GM18498 (cell line): ENCODE results near the gene PHF21B.

Experiments
- ATAC-seq: cut with Tn5 transposase; IDR thresholded peaks from one replicate; pipeline ENCODE4 v1.9.1; 2021; ENCODE audit warnings: mild to moderate bottlenecking, moderate library complexity; ENCODE audit not compliant: unreplicated experiment

Gene PHF21B

GRCh38 chr22:45019861-45020655 lies 10.3 kb upstream of the PHF21B start:
- ATAC-seq, result no peak

- ATAC-seq, result no peak
Measured at GRCh38 chr22:45014654-45015053, 4.8 kb upstream of the PHF21B start.

DNA sequence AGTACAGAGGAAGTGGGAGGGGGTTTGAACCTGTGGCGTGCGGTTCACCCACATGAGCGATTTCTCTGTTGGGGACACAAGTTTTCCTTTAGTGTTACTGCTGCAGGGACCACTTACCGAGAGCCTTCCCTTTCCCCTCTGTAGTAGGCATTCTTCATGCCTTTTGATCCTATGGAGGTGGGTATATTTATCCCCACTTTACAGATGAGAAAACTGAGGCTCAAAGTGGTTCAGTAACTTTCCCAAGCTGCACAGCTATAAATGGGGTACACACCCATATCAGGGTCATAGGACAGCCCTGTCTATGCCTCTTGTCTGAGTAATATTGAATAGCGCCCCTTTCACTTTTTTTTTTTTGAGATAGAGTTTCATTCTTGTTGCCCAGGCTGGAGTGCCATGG lies 3.3 kb upstream of the PHF21B start:
- ATAC-seq, result no peak

GRCh38 chr22:45010532-45010900 lies 711 bp upstream of the PHF21B start:
- ATAC-seq, result no peak

DNA sequence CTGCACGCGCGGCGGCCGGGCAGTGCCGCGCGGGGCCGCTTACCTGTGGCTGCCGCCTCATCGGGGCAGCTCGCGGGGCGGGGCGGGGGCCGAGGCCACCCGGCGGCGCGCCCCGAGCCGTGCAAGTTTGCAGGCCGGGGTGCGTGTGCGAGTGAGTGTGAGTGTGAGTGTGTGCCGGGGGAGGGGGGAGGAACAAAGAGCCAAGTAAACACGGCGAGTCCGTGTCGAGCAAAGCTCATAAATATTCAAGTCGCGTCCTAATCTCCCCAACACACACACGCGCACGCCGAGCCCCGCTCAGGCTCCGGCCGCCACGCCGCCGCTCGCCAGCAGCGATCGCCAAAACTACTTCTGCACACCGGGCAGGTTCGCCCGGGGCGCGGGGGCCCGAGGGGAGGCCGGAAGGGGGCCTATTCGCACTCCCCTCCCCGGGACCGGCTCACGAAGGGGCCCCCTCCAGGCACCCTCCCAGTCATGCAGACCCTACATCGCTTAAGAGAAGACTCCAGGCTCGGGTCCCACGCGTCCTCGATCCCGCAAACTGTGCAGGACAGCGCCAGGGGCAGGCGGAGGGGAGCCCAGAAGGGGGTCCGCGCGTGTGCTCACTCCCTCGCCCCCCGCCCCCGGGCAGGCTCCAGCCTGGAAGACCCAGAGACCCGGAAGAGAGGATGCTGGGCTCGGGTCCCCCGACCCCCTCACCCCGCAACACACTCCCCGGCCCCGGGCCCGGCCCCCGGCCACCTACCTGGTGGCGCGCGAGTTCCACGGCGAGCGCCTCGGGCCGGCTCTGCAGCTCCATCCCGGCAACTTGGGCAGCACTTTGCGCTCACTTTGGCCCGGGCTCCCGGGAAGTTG lies 827 bp downstream of the PHF21B start:
- ATAC-seq, result no peak

DNA sequence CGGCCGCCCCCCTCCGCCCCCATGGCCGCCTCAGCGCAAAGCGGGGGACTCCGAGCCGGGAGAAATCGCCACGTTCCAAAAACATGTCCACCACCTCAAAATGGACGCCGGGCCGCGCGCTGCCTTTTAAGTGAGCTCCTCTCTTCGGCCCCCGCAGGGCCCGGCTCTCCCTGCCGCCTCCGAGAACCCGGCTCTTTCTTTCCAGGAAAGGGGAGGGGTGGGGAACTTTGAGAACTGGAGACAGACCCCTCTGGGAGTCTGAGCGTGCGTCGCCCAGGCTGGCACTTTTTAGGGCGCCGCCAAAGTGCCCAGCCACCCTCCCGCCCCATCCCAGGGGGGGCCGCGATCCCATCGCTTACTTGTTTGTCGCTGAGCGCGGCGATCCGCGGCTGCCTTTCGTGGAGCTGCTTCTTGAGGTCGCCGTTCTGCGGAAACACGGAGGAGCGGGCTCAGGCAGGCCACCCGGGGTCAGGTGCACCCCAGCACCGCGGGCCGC lies 1.6 kb downstream of the PHF21B start:
- no peak for ATAC-seq

DNA sequence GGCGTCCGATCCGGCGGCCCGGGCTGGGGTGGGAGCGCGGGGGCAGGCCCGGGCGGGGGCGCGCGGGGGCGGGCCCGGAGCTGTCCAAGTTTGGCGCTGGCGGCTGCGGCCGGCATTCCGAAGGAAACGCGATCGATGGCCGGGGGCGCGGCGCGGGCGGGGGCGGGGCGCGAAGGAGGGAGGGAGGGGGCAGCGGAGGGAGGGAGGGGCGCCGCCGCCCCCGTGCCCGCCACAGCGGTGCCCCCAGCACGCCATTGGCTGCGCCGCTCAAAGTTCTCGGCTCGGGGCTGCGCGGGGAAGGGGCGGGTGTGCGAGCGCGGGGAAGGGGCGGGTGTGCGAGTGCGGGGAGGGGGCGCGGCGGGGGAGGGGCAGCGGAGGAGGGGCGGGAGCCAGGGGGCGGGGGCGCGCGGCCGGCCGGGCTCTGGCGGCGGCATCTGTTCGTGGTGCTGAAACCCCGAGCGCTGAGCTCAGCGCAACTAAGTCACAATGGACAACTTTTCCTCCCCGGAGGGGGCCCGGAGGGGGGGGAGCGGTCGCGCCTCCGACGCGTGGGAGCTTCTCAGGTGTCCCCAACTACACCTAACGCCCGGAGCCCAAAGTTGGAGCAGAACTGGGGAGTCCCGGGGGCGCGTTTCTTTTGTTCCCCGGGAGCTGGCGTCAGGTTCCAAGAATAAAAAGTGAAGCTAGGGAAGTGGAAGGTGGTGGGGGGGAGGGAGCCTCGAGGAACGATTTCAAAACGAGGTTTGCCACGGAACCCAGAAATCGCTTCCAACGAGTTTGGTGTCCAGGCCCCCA lies 2.2 kb downstream of the PHF21B start:
- ATAC-seq, result no peak

- no peak for ATAC-seq
Measured at GRCh38 chr22:45006964-45007390, 2.8 kb downstream of the PHF21B start.

DNA sequence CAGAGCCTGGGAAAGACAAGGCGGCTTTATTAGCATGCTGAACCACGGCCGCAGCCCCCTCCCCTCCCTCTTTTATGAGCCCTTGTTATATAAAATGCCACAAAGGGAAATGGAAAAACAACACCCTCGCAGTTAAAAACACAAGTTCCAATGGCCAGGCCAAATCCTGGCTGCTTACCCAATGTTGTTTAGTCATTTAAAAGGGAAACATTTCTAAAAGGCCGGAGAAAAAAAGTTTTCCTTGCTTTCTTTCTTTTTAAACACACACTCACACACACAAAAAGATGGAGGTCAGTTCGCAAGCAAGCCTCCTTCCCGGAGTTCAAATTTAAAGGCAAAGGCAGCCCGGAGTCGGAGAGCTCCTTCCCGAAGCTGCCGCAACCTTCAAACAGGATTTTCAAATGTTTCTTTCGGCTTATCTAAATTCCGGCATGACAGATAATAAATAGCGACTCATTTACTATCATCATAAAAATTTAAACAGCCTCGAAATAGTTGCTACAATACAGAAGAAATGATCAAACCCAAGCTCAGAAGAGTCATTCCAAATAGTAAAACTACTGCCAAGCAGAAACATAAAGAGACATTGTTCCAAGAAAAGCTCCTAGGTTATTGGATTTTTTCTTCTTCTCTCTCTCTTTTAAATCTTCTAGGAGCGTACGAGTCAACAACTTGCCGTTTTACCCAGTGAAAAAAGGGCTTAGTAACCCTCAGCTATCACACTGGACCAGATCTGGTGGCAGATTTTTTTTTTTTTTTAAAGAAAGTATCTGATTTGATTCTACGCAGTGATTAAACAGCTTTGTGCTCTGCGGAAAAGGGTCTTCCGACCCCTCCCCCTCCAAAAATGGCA lies 3.5 kb downstream of the PHF21B start:
- no peak for ATAC-seq

DNA sequence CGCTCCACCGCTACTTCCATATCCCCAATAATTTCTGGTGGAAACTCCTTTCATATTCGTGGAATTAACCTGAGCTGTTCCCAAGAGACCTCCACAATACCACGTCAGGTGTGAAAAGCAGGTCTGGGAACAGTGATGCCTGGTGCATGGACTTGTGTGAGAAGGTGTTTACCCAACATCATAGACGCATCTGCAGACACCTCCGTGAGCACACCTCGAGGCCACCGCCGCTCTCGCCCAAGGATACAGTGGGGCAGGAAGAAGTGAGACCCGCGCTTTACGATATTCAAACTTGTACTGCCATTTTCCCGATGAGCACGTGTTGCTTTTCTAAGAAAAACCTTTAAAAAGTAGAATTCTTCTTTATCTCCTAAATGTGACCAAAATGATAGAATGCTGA lies 8.2 kb downstream of the PHF21B start:
- ATAC-seq, result no peak

- ATAC-seq, result no peak
Measured at GRCh38 chr22:45000330-45000729, 9.5 kb downstream of the PHF21B start.

- no peak for ATAC-seq
Measured at GRCh38 chr22:44999687-45000086, 10.1 kb downstream of the PHF21B start.

- ATAC-seq, result no peak
Measured at GRCh38 chr22:44999231-44999630, 10.6 kb downstream of the PHF21B start.

DNA sequence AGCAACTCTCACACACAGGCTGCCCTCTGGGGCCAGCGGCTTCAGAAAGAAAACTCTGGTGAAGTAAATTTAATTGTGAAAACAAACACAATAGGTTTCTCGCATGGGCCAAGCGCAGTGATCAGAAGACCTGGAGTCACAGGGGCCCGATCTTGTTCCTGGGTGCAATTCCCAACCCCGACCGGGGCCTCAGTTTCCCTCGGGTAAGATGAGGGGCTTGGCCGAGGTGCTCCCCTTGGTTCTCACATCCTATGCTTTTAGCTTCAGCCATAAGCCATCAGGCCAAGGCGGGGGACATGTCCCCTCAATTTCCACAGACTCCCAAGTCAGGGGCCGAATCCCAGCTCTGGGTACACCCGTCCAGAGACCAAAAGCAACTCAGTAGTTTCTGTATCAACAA lies 11.5 kb downstream of the PHF21B start:
- ATAC-seq, result no peak

- no peak for ATAC-seq
Measured at GRCh38 chr22:44997060-44997459, 12.7 kb downstream of the PHF21B start.

DNA sequence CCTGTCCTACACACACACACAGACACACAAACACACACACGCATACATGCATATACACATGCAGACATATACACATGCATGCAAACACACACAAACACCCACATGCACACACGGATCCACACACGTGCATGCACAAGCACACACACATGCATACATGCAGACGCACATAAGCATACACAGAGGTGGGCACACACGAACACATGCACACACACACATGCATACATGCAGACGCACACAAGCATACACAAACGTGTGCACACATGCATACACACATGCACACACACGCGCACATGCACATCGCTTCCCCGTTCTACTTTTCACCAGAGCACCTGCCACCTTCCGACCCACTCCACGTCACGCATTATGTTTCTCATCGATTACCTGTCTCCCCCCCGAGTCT lies 13.2 kb downstream of the PHF21B start:
- no peak for ATAC-seq

DNA sequence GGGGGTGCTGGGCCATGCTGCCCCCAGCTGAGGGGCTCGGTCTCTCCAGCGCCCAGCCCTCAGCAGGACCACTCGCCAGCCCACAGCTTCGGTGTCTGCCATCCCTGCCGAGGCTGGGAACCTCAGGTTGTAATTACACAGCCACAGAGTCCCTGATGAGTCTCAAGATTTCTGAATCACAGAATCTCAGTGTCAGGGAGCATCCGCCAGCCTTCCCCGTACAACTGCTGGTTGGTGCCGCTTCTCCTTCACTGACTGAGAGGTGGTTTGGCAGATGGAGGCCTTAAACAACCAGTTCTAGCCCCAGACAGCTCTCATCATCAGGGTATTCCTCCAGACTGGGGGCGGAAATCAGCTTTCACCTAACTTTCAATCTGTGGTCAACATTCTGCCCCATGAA lies 13.7 kb downstream of the PHF21B start:
- no peak for ATAC-seq

DNA sequence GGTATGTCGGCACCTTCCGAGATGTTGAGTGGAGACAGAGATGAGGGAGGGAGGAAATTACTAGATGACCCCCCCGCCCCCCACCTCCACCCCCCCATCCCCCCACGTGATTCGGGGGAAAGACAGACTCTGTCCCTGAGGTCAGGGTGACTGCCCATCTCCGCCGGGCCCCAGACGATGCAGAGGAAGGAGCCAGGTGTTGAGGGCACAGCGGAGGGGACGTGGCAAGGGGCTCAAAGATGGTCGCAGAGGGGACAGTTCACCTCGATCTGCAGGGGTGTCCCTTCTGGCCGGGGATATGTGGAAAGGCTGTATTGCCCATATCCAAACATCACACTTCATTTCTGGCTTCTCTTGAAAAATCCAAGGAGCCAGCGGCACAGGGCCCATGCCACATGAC lies 14.1 kb downstream of the PHF21B start:
- ATAC-seq, result no peak

- ATAC-seq, result no peak
Measured at GRCh38 chr22:44995105-44995514, 14.7 kb downstream of the PHF21B start.

DNA sequence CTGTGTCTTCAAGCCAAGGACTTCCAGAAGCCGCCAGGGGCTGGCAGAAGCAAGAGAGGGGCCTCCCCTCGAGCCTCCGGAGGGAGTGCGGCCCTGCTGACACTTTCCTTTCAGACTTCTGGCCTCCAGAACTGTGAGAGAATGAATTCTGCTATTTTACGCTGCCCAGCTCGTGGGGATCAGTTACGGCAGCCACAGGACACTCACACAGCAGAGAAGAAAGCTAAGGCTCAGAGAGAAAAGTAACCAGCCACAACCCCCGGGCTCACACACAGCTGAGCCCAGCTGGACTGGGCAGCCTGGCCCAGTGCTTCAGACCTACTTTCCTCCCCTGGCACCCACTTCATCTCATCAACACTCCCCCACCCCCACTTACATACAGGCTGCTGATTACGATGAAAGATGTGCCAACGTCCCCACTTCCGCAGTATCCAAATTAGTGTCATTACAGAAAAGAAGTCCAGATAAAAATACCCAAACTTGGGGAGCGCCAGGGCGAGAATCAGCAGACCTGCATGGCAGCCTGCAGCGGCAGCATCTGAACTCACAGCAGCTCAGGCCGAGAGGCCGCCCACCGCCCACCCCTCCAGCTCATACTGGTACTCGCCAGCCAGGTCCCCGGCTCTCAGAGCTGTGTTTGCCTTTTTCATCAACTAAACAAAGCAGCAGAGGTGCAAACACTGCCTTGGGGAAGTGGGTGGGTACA lies 15.3 kb downstream of the PHF21B start:
- ATAC-seq, result no peak
